Epidermal melanocyte (primary cell): ENCODE measurements around the gene GPBAR1.
"Not testable (repeated sequence)": the region's sequence is repeated elsewhere in the genome, so short reads cannot be mapped to it uniquely, and the experiment has no call there.

Experiments used
- DNase-seq: peaks from one replicate; pipeline ENCODE4 v3.0.0; 2011; ENCODE audit warnings: low spot score; ENCODE audit not compliant: insufficient read length

The GPBAR1 gene

DNA sequence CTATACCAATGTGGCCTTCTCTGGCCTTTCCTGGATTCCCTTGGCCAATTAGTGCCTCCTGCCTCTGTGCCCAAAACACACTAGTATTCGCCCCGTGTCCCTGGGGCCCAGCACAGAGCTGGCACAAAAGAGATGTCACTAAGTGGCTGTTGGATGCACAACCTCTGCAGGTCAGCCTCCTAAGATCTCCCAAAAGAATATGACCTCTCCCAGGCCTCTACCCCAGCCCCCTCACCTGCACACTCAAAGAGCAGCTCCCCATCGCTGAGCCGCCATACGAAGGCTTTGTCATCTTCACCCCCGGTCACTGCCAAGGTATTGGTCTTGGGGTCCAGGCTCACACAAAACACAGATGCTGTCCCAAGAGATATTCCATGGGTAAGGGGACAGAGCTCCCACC is 6.4 kb downstream of the GPBAR1 start:
- DNase-seq: no peak

DNA sequence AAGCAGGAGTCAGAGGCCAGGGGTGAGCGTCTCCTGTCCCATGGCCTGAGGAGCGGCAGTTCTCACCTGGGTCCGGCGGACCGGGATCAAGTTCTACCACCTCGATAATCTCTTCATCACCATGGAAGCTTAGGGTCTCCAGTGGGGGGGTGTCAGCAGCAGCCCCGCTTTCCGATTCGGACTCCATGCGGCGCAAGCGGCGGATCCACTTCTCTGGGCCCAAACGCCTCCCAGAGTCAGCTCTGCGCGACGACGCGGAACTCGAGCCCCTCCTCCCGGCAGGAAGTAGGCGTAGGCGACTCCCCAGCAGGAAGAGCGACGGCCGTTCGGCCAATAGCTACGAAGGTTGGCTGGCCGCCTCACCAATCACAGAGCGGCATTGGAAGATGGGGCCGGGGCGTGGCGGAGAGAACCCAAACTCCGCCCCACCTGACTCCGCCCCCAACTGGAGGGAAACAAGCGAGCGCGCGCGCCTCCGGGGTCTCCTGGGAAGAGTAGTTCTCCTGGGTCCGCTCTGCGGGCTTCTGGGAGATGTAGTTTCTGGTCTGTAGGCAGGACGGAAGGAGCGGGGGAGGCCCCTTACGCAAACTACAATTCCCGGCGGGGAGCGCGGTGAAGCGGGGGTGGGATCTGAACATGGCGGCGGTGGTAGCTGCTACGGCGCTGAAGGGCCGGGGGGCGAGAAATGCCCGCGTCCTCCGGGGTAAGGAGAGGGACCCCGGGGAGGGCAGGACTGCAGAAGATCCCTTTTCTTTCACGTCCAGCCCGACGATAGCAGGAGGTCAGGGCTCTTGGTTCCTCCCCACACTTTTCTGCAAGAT is 9.3 kb downstream of the GPBAR1 start, which contains the start of the genes AAMP and PNKD:
AAMP (minus strand) TSS at position 238 of the 821 bp plus-strand sequence; CDS start at position 187, 51 bp downstream.
PNKD (plus strand) TSS at position 620 of the 821 bp plus-strand sequence; CDS start at position 637, 17 bp downstream.
- DNase-seq: peak; percentile 99

DNA sequence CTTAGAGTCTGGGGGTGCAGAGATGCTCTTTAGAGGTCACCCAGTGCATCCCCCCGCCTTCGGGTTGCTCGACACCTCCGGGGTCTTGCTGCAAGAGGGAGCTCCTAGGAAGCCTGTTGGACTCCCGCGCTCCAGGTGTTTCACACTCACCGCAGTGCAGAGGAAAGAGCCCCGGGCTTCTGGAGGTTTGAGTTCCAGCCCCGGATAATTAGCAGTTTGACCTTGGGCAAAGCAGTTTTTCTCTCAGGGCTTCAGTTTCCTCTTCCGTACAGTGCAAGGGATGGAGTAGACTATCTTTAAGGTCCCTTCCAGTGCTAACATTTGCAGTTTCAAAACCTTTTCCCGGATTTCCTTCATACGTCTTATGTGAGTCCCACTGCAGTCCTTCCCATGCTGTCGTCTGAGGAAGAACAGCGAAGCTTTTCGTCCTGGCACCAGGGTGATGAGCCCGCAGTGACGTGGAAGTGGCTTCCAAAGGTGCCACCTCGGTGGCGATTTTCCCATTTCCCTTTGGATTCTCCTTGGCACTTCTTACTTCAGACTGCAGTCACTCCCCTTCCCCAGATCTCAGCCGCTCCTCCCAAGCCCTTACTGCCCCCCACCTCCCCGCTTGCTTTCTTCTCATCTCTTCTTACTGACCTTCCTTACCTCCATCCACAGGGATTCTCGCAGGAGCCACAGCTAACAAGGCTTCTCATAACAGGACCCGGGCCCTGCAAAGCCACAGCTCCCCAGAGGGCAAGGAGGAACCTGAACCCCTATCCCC is 10.1 kb downstream of the GPBAR1 start:
- no peak for DNase-seq

DNA sequence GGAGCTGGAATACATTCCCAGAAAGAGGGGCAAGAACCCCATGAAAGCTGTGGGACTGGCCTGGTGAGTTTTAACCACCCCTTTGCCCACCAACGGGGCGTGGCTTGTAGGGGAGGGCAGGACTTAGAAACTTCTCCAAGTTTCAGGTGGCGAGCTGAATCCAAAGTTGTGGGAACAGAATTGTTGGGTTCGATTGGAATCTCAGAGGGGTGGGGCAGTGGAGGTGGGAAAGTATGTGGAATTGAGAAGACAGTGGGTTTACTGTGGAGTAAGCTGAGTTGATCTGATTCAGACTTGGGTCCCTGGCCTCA is 10.6 kb downstream of the GPBAR1 start:
- no peak for DNase-seq

DNA sequence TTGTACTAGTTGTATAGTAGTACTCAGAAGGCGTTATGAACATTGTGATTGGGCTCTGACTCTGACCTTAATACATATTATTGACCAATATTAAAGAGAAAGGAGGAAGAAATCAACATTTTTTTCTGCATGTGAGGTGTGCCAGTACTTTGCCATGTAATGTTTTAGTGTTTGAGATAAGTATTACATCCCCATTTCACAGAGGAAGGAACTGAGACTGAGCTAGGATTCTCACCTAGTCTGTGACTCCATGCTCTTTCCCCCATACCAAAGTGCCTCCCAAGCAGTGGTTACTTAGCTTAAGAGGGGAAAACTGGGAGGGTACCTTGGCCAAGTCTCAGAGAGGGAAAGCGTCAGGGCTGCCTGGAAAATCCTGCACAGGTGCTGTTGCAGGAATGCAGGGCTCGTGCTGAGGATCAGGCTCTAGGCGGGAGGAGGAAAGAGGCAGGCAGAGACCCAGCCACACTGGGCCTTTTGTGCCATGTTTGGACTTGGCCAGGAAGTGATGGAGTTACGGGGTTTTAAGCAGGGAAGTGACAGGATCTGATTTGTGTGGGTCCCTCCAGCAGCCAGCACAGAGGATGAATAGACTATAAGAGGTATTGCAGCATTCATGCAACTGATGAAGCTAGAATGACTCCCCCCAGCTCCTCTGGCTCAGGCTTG is 11.2 kb downstream of the GPBAR1 start:
- no peak for DNase-seq

DNA sequence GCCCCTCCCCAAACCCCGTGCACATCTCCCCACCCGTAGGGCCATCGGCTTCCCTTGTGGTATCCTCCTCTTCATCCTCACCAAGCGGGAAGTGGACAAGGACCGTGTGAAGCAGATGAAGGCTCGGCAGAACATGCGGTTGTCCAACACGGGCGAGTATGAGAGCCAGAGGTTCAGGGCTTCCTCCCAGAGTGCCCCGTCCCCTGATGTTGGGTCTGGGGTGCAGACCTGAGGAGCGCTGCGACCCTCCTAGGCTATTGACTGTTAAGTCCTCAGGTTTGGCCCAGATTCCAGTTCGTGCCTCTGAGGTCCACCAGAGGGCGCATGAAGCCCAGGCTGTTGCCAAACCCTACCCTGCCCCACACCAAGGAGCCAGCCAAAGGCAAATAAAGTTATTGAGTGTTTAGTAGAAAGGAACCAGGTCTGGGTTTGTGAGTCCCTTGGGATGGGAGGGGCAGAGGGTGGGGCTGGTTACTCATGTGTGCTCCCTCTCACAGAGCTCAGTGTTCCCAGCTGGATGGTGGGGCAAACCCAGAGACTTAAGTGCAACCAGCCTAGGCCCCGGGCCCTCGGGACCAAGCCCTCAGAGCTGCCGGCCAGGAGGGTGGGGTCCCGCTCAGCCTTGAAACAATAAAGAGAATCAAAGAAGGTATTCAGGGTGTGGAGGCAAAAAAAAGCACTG is 11.9 kb downstream of the GPBAR1 start:
- peak; percentile 83 for DNase-seq

DNA sequence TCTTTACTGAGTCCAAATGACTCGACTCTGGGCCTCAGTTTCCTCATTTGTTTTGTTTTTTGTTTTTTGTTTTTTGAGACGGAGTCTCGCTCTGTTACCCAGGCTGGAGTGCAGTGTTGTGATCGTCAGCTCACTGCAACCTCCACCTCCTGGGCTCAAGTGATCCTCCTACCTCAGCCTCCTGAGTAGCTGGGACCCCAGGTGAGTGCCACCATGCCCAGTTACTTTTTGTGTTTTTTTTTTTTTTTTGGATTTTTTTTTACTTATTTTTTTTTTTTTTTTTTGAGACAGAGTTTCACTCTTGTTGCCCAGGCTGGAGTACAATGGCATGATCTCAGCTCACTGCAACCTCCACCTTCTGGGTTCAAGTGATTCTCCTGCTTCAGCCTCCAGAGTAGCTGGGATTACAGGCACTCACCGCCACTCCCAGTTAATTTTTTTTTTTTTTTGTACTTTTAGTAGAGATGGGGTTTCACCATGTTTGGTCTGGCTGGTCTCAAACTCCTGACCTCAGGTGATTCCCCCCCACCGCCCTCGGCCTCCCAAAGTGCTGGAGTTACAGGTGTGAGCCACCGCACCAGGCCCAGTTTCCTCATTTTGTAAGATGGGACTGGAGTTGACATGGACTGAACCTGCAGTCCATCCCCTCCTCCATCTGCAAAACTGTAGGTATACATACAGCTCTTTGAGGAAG is 12.5 kb downstream of the GPBAR1 start:
- DNase-seq: not testable (repeated sequence)

DNA sequence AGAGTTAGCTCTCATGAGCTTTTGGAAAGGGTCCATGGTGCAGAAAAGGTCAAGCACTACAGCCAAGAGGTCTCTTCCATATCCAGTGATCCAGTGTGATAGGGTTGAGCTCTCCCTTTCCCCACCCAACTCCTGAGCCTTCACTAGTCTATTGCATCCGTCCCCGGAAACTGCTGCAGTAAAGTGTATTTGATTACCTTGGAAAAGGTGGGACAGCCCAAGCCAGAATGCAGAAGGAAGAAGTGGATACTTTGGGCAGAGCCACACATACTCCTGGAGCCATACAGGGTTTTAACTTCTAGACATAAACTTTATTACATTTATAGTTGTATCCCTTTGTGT is 13.1 kb downstream of the GPBAR1 start:
- DNase-seq: no peak

DNA sequence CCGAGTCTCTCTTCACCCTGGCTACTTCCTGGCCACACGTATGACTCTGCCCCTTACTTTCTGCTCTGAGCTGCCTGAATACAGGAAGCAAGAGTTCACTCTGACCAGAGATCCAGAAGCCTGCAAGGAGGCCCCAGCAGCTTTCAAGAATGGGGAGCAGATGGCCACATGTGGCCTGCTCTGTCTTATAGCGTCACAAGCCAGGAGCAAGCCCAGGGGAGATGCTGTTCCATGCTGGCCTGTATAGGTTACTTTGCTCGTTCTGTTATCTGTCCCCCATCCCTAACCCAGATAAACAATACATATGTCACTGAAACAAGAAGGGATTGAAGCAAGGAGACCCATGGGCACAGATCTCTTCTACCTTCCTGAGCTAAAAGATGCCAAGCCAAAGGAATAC is 13.8 kb downstream of the GPBAR1 start:
- no peak for DNase-seq

DNA sequence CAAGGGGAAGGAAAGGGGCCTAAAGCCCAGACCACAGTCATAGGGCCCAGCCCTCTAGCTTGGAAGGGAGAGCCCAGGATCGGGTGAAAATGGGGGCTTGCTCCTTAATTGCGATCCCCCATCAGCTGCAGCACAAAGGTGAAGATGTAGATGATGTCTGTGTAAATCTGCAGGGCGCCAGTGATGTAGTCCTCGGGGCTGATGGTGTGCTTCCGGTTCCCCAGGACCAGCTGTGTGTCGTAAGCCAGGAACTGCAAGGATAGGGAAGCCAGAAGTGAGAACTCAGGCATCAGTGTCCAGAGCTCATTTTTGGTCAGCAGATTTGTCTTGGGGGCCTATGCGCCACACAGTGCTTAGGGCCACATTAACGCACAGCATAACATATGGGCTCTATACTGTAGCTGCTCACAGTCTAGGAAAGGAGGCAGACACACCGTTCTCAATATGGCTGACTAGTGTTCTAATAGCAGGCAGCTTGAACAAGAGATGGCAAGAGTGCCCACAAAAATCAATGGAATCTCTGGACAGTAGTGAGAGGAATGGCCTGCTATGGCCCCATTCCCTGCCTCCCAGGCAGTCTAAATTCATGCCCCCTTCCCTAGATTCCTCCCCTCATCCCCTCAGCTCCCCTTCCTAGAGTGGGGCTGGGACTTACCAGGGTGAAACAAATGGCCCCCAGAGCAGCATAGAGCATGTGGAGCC is 14.7 kb downstream of the GPBAR1 start:
- DNase-seq: no peak

DNA sequence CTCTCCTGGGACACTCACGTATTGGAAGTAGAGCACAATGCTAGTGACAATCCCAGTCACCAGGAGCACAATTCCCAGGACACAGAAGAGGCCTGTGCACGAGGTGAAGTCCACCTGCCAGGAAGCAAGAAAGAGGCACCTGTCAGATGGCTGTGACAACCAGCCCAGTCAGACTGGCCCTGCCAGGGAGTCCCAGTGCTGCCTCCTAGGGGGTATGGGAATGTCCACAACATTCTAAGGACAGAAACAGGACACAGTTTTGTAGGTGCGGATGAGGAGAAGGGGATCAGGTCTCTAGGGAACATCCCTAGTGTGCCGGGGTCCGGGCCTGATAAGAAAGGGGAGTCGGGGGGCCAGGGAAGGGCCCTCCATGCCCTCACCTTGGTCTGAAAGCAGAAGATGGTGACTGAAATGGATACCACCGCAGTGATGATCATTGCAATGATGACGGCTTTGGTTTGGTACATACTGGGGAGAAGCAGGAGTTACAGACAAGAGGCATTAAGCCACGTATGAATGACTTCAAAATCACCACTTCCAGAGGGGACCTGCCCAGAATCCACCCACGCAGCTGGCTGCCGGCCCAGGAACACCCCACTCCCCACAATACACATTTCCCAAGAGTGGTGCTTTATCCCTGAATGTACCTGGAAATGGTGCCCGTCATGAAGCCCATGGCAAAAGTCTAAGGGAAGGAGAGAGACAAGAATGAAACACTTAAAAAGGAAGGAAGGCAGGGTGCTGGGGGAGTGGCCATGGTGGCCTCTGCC is 16.4 kb downstream of the GPBAR1 start:
- no peak for DNase-seq

DNA sequence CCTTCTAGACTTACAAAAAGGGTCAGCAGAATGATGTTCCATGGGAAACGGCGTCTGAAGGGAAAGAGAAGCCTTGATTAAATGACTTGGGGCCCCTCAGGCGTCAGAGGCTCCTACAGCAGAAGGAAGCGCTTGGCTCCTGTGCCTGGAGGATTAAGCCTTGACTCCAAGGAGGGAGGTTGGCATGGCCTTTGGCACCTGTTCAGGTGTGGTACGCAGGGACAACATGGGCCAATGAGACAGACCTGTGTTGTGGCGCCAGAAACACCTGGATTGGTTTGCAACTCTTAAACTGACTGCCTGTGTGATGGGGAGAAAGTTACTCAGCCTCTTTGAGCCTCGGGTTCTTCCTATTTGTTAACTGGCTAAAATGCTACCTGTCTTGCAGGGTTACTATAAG is 17.1 kb downstream of the GPBAR1 start:
- DNase-seq: no peak

DNA sequence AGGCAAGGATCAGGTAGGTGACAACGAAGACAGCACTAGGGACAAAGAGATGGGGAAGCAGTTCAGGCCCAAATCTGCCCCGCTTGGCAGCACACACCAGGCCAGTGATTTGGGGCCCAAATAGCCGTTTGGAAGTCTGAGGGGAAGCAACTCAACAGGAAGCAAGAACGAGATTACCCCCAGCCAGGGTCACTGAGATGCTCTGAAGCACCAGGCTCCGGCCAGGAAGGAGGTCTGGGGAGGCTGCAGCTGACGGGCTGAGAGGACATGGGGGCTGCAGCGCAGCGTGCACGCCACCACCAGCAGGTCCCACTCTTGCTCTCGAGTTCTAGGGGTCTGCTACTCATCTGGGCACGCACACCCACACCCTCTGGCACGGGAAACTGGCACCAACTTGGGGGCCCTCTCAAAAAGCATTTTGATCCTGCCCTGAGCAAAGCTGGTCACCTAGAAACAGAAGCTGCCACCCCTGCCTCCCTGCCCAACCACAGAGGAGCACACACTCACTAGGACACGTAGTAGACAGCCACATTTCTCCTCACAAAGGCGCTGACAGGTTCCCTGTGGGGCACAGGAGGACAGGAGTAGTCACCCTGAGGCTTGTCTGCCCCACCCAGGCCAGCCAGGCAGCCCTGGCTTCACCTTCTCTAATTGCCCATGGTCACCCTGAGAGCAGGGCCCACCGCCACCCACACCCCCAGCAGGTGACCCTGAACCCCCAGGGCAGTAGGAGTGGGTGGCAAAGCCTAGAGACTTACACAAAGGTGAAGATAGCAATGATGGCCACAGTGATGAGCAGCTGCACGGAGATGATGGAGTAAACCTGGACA is 17.9 kb downstream of the GPBAR1 start:
- no peak for DNase-seq

DNA sequence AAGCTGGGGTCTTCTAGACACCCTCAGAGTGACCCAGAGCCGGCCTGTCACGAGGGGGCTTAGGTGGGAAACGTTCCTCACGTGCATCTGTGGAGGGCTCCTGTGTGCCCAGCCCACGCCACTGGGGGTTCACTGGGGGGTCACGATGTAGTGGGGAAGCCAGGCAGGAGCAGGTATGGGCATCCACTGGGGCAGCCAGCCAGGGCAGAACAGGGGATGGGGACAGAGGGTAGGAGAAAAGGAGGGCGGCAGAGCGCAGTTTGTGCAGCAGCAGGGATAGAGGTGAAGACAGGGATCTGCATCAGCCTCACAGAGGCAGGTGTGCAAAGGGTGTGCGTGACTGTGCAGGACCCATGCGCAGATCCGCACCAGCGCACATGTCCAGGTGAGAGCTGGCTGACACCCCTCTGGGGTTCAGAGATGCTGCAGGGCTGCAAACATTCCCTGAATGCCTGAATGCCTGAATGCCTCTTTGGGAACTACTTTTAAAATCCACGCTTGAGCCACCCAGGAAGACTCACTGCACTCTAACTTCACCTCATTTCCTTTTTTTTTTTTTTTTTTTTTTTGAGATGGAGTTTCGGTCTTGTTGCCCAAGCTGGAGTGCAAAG is 19.6 kb downstream of the GPBAR1 start:
- DNase-seq: no peak

DNA sequence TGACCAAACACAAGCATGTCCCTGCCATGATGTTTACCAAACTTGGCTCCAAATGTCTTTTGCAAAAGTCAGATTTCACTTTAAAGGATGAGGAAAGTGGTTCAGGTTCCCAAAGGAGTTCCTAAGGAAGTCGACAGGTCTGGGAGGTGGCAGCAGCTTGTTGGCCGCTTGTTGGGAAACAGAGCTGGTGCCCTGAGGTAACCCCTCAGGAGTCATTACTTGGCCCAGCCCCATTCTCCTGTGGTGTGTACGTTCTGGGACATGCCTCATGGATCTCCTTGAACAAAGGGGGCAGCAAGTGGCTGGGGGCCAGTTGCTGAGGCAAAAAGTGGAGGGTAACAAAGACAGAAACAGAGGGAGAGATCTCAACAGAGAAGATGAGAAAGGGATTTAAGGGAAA is 20.6 kb downstream of the GPBAR1 start:
- no peak for DNase-seq

DNA sequence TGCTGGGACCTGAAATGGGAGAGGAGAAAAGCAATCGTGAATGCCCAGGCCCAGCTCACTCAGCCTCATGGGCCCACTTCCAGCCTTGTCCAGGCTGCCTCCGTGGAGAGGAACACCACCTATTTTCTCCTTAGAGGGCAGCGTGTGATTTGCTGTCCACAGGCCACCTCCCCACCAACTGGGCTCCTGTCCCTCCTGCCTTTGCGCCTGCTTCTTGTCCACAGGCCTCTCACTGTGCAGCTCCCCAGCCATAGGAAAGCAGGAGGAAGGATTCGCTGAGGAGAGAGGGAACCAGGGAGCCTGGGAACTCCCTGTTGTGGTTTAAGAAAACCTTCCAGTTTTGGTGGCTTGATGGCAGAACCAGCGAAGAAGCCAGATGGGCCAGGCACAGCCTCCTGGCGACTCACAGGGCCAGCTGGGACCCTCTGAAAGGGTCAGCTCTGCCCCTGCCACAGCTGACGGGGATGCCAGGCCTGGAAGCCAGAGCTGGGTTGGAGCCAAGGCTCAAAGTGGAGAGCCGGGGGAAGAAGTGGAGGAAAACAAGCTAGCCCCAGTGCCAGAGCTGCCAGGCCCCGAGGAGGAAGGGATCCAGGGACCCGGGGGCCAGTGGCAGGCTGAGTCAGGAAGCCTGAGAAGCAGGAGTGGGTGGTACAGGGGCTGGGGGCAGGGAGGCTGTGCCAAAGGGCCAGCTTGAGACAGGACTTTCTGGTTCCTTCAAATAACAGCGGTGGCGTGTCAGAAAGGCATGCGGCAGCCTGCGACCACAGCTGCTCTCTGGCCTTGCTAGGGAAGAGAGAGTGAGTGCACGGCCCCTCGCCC is 21.6 kb downstream of the GPBAR1 start:
- no peak for DNase-seq

DNA sequence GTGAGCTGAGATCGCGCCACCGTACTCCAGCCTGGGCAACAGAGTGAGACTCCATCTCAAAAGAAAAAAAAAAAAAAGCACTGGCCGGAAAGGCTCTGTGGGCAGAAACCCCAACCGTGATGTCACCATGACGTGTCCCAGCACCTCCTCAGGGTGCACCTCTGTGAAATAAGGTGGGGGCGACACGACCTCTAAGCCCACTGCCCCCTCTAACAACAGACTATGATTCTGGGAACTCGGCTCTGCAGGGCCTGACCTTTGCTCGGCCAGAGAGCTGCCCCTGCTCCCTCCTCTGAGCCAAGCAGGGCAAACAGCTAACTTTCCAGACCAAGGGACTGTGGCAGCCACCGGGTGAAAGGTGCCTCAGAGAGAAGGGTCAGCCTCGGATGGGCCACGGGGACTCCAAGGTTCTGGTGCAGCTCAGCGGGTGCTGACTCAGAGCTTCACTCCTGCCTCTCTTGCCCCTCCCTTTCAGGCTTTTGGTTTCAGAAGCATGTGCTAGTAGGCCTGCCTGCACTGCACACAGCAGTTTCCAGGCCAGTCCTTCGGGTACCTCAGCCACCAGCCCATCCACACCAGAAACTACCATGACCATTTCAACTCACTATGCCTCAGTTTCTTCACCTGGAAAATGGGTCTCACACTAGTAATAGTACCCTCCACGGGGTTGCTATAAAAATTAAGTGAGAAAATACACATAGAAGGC is 23.4 kb downstream of the GPBAR1 start:
- no peak for DNase-seq
